GM21619 (cell line): ENCODE measurements around the gene RPS6KA2.

Experiments used
- ATAC-seq: cut with Tn5 transposase; IDR thresholded peaks from one replicate; pipeline ENCODE4 v1.9.1; 2021; ENCODE audit not compliant: unreplicated experiment

The RPS6KA2 gene

GRCh38 chr6:166459272-166459671 lies 167.8 kb downstream of the RPS6KA2 start:
- ATAC-seq = no peak

GRCh38 chr6:166456395-166457156 lies 170.5 kb downstream of the RPS6KA2 start:
- ATAC-seq = no peak

GRCh38 chr6:166454692-166455515 lies 172.1 kb downstream of the RPS6KA2 start:
- ATAC-seq = no peak

- no peak for ATAC-seq
Measured at GRCh38 chr6:166453651-166454050, 173.4 kb downstream of the RPS6KA2 start.

- no peak for ATAC-seq
Measured at GRCh38 chr6:166450167-166450873, 176.7 kb downstream of the RPS6KA2 start.

- ATAC-seq = no peak
Measured at GRCh38 chr6:166449641-166450040, 177.4 kb downstream of the RPS6KA2 start.

- ATAC-seq = no peak
Measured at GRCh38 chr6:166449036-166449435, 178.0 kb downstream of the RPS6KA2 start.

GRCh38 chr6:166448432-166448831 lies 178.6 kb downstream of the RPS6KA2 start:
- ATAC-seq = no peak

GRCh38 chr6:166446567-166447065 lies 180.4 kb downstream of the RPS6KA2 start:
- no peak for ATAC-seq

- no peak for ATAC-seq
Measured at GRCh38 chr6:166446146-166446545, 180.9 kb downstream of the RPS6KA2 start.

- ATAC-seq = no peak
Measured at GRCh38 chr6:166444446-166444845, 182.6 kb downstream of the RPS6KA2 start.

- no peak for ATAC-seq
Measured at GRCh38 chr6:166443166-166443565, 183.9 kb downstream of the RPS6KA2 start.

- no peak for ATAC-seq
Measured at GRCh38 chr6:166442131-166442685, 184.8 kb downstream of the RPS6KA2 start.

GRCh38 chr6:166441325-166442078 lies 185.5 kb downstream of the RPS6KA2 start:
- no peak for ATAC-seq

- no peak for ATAC-seq
Measured at GRCh38 chr6:166440729-166441128, 186.3 kb downstream of the RPS6KA2 start.

GRCh38 chr6:166440106-166440505 lies 186.9 kb downstream of the RPS6KA2 start:
- no peak for ATAC-seq

- no peak for ATAC-seq
Measured at GRCh38 chr6:166439366-166440091, 187.5 kb downstream of the RPS6KA2 start.

GRCh38 chr6:166438211-166438861 lies 188.7 kb downstream of the RPS6KA2 start:
- no peak for ATAC-seq

GRCh38 chr6:166437661-166438060 lies 189.4 kb downstream of the RPS6KA2 start:
- no peak for ATAC-seq
